HuH-7 (cell line): ENCODE data around the gene IFIT3.
"Not testable (repeated sequence)": the region's sequence is repeated elsewhere in the genome, so short reads cannot be mapped to it uniquely, and the experiment has no call there.

ENCODE experiments used
- DNase-seq: peaks from one replicate; pipeline ENCODE4 v3.0.0; 2011; ENCODE audit warnings: low spot score

The IFIT3 gene, protein sequence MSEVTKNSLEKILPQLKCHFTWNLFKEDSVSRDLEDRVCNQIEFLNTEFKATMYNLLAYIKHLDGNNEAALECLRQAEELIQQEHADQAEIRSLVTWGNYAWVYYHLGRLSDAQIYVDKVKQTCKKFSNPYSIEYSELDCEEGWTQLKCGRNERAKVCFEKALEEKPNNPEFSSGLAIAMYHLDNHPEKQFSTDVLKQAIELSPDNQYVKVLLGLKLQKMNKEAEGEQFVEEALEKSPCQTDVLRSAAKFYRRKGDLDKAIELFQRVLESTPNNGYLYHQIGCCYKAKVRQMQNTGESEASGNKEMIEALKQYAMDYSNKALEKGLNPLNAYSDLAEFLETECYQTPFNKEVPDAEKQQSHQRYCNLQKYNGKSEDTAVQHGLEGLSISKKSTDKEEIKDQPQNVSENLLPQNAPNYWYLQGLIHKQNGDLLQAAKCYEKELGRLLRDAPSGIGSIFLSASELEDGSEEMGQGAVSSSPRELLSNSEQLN

DNA sequence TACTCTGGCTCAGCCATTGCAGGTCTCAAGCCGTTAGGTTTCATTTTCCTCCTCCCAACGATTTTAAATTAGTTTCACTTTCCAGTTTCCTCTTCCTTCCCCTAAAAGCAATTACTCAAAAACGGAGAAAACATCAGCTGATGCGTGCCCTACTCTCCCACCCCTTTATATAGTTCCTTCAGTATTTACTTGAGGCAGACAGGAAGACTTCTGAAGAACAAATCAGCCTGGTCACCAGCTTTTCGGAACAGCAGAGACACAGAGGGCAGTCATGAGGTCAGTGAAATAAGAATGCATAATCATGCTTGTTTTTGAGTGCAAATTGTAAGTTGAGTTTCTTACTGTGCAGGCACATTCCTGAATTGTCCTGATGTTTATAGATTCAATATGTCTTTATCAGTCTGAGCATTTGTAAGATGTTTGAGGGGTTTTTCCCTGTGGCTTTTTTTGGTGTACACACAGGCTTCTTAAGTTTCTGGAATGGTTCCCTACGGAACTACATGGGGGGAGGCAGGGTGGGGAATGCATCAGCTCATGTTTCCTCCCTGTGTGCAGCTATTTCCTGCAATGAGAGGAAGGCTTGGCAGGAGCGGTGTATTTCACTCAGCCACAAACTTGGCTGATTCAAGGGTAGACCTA lies at the start of gene IFIT3:
IFIT3 (plus strand) TSS at position 195 of the 639 bp plus-strand sequence; CDS start at position 272, 77 bp downstream.
- DNase-seq, result peak; percentile 38

DNA sequence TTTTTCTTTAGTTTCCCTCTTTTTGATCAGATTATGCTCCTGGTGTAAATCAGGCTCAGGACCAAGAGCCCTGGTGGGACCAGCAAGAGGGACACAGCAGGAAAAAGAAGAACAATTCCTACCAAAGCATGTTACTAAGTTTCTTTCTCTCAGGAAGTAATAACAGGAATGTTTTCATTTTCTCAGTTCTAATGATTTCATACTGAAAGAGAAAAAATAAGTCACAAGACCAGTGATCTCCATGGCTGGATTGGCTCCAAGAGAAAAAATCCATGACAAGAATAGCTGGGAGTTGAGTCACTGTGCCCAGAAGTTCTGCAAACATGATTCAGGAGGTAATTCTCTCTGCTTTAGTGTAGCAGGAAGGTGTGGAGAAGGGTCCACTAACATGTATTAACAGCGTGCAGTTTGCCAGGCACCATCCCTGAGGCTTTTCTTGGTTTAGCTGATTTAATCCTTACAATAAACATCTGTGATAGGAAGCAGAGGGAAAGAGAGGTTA lies 49.7 kb upstream of the IFIT3 start:
- DNase-seq, result no peak

DNA sequence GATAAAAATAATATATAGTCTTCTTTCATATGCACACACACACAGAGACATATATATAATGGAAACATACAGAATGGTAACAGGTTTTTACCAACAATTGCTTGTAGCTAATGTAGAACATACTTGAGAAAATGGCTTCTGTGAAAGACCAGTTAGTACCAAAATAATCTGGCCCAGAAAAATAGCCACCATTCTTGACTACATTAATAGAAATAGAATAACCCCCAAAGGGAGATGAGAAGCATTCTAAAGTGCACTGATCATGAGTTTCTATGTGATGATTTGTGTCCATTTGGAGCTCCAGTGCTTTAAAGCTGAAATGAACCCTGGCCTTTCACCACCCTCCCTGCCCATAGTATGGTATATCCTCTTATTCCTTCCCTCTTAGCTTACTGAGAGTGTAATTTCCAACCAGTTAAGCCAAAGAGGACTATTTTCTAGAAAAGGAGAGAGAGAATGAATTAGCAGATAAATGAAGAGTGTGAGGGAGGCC lies 48.9 kb upstream of the IFIT3 start:
- no peak for DNase-seq

DNA sequence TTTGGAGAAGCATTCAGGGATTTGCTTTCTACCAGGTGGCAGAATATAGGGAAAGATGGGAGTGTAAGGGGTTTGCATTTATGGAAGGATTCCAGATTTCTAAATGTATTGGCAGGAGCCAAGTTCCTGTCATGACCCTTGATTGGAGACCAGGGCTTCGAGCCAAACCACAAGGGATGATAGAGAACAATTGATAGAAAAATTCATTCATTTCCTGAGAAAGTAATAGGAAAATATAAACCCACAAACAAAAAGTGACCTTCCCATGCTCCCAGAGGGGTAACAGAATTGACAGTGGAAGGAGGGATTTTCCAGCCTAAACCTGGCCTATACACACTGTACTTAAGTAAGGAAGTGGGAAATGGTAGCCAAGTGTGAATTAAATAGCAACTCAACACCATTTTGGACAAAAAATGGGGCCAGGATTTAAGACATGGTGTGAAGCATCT lies 48.4 kb upstream of the IFIT3 start:
- no peak for DNase-seq

DNA sequence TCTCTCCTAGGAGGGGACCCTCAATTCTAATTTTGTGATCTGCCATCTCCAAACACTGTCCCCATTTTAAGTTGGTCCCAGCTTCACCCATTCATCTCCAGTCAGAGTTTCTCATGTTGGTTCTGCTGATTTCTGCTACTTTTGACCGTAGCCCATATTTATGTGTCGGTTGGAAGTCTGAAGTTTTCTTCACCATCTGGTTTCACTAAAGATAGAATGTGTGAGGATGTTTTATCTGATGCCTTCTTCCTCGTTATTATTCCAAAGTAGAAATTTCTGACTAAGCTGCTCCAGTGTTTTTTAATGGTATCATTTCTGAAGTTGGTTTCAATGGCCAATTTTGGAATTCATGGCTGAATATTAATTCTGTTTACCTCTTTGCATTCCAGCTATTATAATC lies 47.3 kb upstream of the IFIT3 start:
- no peak for DNase-seq

DNA sequence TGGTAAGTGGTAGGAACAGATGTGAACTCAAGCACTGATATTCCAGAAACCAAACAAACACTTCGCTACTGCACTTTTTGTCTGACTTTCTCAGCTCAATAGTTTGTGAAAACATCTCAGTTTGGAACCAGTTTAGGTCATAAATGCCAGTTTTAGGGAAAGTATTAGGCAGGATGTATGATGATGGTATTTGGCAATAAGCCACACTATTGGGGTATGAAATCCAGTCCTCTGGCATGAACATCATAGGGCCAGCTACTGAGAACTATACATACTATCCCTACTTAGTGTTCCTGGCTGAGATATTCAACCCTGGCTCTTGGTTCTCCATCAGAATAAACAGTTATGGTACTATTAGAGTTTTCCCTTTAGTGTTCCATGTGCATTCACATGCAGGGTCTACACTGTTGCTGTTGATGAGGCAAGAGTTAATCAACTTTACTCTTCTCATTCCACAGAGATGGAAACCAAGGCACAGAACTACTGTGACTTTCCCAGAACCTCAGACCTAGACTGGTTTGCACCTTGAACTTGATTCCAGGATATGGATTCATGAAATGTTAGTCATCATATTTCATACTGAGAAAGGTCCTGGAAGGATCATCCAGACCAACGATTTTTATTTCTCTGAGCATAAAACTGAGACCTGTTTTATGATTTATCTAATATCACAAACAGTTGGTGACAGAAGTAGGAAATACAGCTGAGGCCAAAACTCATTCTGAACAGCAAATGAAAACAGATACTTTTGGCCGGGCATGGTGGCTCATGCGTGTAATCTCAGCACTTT lies 46.0 kb upstream of the IFIT3 start:
- no peak for DNase-seq

DNA sequence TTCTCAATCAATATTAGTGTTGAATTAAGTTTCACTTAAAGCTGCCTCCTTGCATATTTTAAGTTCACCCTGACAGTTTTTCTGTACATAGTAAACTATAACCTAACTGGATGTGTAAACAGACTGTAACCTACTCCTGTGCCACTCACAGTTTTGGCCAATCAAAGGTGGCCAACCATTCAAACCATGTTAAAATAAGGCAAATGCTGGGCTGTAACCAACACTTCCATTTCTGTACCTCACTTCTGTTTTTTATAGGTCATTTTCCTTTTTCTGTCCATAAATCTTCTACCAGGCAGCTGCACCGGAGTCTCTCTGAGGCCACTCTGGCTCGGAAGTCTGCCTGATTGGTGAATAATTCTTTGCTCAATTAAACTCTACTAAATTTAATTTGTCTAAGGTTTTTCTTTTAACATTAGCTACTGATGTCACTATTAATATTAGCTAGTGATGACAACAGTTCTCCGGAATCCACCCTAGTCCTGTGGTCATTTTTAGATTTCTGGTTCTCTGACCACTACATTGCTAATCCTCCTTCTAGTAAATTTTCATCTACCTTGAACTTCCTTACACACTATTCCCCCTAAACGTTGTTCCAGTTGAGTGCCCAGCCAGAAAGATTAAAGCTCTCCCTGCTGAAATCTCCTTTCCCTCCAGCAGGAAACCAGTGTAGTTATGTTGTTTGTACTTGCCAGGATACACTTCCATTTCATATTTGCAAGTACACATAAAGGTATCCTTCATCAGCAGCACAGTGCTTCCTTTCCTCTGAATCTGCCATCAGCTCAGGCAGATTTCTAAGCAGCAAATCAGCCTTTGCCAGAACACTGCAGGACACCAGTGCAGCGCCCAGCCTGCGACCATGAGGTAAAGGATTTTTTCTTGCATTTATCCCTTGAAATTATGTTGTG lies 44.5 kb upstream of the IFIT3 start:
- DNase-seq, result no peak

DNA sequence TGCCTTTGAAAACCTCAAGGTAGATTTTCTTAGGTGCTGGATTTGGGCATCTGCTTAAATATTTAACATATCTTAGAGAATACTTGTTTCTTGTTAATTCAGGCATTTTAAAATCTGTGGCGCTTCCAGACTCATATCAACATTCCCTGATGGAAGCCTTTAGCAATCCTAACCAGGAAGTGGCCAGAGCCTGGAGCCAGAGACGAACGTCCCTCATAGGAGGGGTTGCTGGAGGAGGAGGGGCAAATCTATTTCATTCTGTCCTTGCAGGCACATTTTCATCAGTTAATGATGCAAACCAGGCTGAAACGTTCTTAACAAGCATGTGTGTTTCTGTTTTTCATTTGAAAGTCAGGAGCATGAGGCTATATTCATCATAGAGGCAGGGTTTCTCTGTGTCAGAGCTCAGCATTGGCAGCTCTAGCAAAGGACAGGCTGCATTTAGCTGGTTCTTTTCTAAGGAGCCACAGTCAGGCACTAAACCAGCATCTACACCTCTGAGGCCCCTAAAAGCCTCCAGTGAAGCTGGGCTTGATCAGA lies 43.8 kb upstream of the IFIT3 start:
- DNase-seq, result peak; percentile 30

DNA sequence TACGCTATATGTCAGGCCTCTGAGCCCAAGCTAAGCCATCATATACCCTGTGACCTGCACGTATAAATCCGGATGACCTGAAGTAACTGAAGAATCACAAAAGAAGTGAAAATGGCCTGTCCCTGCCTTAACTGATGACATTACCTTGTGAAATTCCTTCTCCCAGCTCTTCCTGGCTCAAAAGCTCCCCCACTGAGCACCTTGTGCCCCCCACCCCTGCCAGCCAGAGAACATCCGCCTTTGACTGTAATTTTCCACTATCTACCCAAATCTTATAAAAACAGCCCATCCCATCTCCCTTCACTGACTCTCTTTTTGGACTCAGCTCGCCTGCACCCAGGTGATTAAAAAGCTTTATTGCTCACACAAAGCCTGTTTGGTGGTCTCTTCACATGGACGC lies 43.1 kb upstream of the IFIT3 start:
- not testable (repeated sequence) for DNase-seq

DNA sequence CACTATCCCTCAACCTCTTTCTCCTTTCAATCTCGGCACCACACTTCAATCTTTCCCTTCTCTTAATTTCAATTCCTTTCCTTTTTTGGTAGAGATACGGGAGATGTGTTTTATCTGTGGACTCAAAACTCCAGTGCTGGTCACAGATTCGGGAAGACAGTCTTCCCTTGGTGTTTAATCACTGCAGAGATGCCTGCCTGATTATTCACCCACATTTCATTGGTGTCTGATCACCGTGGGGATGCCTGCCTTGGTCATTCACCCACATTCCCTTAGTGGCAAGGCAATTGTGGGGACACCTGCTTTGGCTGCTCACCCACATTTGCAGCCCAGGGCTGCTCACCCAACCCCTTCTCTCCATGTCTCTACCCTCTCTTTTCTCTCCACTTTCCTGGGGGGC lies 42.5 kb upstream of the IFIT3 start:
- not testable (repeated sequence) for DNase-seq

DNA sequence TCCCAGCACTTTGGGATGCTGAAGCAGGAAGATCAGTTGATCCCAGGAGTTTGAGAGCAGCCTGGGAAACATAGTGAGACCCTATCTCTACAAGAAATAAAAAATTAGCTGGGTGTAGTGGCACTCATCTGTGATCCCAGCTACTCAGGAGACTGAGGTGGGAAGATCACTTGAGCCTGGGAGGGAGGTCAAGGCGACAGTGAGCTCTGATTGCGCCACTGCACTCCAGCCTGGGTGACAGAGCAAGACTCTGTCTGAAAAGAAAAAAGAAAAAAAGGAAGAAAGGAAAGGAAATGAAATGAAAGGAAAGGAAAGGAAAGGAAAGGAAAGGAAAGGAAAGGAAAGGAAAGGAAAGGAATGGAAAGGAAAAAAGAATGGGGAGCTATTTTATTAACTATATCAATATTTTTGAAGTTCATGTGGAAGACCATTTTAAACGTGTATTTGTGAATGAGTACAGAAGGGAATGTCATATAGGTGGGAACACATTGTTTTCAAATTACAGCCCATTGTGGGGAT lies 33.0 kb upstream of the IFIT3 start:
- DNase-seq, result no peak

DNA sequence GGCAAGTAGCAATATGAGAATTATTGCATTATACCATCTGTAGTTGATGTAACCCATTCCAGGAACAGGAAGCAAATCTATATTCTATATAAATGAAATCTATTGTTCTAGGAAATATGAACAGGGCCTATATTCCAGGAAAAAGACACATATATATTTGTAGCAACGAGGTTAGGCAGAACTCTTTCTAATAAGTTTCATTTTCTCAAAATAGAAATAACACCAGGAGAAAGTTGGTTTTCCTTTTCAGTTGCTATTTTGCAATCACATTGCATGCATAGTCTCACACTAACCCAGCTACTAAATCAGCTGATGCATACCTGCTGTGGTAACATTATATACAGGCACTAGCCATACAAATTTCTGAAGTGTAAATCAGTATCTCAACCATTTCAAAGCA lies 32.2 kb upstream of the IFIT3 start:
- no peak for DNase-seq

DNA sequence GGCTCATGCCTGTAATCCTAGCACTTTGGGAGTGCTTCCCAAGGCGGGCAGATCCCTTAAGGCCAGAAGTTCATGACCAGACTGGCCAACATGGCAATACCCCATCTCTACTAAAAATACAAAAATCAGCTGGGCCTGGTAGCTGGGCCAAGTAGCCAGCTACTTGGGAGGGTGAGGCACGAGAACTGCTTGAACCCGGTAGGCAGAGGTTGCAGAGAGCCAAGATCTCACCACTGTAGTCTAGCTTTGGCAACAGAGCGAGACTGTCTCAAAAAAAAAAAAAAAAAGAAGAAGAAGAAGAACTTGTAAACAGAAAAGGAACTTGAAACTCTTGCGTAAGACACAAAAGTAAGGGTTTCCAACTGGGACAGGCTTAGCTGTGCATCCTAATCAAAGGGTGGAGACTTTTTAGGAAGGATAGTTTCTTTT lies 31.6 kb upstream of the IFIT3 start:
- no peak for DNase-seq

DNA sequence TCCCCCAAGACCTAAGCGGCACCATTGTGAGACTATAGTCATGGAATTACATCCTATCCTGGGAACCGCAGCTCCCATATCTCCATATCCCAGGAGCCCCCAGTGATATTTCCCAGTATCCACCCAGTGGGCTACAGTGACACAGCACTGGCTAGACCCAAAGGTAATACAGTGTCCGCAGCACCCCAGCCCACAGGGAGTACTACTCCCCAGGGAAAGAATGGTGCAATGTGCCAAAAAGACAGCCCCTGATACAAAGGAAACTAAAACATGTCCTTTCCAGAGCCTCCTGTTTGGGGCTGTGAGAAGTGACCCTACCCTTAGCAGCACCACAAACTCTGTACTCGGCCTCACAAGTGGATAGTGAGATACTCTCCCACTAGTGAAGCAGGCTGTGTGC lies 30.4 kb upstream of the IFIT3 start:
- DNase-seq, result no peak

DNA sequence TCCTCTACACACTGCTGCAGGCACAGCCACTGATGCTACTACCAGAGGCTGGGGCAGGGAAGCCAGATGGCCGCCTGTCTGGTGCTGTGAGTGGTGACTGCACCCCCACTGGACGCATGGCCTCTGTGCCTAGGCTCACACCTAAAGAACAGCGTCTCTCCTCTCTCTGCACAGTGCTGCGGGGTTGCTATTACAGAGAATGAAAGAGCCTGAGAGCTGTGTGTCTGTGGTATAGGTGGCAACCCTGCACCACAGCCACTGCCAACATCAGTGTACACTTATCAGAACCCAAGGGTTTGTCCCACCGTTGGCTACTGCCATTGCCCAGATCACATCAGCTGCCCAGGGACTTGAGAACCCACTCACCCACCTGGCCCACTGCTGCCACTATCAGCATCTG lies 30.0 kb upstream of the IFIT3 start:
- no peak for DNase-seq

DNA sequence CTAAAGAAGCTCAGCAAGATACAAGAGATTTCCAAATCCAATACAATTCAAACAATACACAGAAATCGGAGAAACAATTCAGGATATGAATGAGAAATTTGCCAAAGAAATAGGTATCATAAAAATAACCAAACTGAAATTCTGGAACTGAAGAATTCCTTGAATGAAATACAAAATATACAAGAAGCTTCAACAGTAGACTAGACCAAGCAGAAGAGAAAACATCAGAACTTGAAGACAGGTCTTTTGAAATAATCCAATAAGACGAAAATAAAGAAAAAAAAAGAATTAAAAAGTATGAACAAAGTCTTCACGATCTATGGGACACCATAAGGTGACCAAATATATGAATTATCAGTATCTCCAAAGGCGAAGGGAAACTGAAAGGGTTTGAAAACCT lies 28.8 kb upstream of the IFIT3 start:
- no peak for DNase-seq

DNA sequence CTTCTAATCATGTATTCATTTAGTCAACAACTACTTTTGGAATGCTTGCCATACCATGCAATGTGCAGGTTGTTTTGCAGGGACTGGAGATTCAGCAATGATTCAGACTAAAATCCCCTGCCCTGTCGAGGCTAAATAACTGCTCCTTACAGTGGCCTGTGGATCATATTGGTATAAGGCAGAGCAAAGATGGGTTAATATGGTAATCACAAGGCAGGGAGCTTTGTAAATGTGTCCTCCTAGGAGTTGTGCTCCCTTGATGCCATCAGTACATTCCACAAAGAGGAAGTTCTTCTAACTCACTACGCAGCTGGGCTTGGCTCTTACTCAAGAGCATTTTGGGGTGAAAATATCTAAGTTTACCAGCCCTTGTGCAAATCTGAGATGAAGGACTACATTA lies 26.6 kb upstream of the IFIT3 start:
- DNase-seq, result no peak

DNA sequence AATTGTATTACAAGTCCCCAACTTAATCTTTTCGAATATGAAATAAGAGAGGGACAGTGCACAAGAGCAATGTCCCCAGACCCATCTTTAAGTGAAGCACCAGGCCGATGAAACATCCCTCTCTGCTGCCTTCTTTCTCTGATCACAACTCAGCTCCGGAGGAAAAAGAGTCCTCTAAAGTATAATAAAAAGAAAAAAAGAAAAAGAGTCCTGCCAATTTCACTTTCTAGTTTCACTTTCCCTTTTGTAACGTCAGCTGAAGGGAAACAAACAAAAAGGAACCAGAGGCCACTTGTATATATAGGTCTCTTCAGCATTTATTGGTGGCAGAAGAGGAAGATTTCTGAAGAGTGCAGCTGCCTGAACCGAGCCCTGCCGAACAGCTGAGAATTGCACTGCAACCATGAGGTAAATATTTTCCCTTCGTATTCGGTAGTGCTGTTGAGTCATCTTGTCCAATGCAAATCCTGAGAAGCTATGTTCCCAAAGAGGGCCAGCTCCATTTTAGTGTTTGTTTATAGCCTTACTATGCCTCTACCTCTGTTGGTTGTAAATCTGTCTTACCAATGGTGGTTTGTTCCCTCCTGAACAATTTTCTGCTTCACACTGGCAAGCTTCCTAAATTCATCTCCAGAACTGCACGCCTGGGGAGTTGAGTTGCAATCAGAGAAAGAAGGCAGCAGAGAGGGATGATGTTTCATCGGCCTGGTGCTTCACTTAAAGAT lies 25.9 kb upstream of the IFIT3 start, which contains the start of gene IFIT2:
IFIT2 (plus strand) TSS at position 326 of the 725 bp plus-strand sequence; CDS start at position 404, 78 bp downstream.
- DNase-seq, result no peak

DNA sequence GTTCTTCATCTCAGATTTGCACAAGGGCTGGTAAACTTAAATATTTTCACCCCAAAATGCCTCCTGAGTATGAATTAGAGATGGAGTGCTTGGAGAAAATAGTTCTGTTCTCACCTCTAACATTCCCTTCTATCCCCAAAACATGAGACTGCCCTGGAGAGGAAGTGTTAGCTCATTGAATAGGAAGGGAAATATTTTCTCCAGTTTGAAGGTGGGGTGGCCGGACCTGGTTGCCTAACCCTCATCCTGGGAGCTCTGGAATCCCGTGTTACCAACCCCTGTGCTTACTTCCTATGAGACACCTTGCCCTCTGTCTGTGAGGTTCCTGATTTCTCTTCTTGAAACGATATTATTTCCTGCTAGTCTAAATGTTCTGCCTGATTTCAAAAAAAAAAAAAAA lies 25.2 kb upstream of the IFIT3 start:
- no peak for DNase-seq

DNA sequence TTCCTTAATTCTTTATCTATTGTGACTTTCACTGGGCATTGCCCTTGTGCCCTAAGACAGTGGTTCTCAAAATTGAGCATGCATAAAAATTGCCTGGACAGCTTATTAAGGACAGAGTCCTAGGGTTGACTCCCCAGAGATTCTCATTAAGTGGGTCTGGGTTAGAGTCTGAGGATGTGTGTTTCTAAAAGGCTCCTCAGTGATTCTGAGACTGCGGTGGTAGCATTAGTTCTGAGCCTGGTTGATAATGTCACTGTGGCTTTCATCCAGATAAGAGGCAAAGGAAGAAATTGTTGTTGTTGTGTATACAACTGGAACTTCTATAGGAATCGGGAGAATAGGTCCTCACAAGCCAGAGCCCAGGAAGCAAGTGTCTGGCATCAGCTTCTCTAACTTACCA lies 24.6 kb upstream of the IFIT3 start:
- DNase-seq, result no peak
